HCT116 (cell line): ENCODE measurements around the gene DYNC2H1. TPM values are rescaled to one million over a fixed set of nuclear protein-coding genes. Genes with fewer than 3 reads are reported as not detected.

ENCODE experiments used
- ATAC-seq: fragments of 200-7000 bp; cut with Tn5 transposase; 2 replicates; pipeline ENCODE4 v1.9.1; 2020; ENCODE audit warnings: mild to moderate bottlenecking, moderate library complexity
- BruUV-seq: library from RNA; stranded (reverse); fragments of 400-500 nt; replicated peaks from 2 replicates; lab custom pipeline; 2021; lab: Mats Ljungman, UMichigan
- CTCF ChIA-PET: fragments of 300-600 bp; sonication (Branson Sonifier 250); formaldehyde crosslinking; loops from one replicate; lab custom pipeline; 2021; ENCODE audit warnings: antibody characterized with exemption; lab: Charles Lee
- POLR2A ChIA-PET: fragments of 300-600, 350-600 bp; sonication (Branson Sonifier 250); formaldehyde crosslinking; loops from one replicate; lab custom pipeline; 2021; ENCODE audit warnings: antibody characterized with exemption; lab: Charles Lee
- RAD21 ChIA-PET, 2 experiments: fragments of 300-600 bp; sonication (Branson Sonifier 250); formaldehyde crosslinking; loops; one replicate each; lab custom pipeline; 2023; ENCODE audit warnings: low total read pairs in 2 of 2; ENCODE audit not compliant: uncharacterized antibody in 2 of 2, unreplicated experiment in 2 of 2, low non-redundant PET in 1 of 2; lab: Charles Lee
- DNase-seq: peaks from one replicate; pipeline ENCODE4 v3.0.0-alpha.2; 2010; ENCODE audit warnings: low read depth, low spot score
- H2AFZ ChIP-seq: fragments of 200-600 bp; shearing (Covaris generic), sonication (generic); 2 replicates; pipeline ENCODE4 v1.6.1; 2017; ENCODE audit warnings: low read depth, mixed run types, mixed read lengths, antibody characterized with exemption, low read length; ENCODE audit not compliant: poor library complexity, severe bottlenecking
- H3K27ac ChIP-seq: 2 replicates; pipeline ENCODE4 v1.5.1; 2012; ENCODE audit warnings: low read depth, low read length
- H3K27me3 ChIP-seq: fragments of 200-600 bp; sonication (generic); 2 replicates; pipeline ENCODE4 v1.6.1; 2016; ENCODE audit warnings: mixed run types, low read length, mixed read lengths; ENCODE audit not compliant: insufficient read depth
- H3K36me3 ChIP-seq, 2 experiments: fragments of 200-500 bp in 1 of 2; fragments of 200-600 bp in 1 of 2; sonication (Bioruptor generic) in 1 of 2; sonication (generic) in 1 of 2; 2 replicates each; pipeline versions ENCODE4 v1.5.1 to v1.6.1; 2014 to 2016; ENCODE audit warnings: low read length in 2 of 2, inconsistent platforms in 1 of 2, mixed read lengths in 1 of 2, mixed run types in 1 of 2; ENCODE audit not compliant: insufficient read depth in 2 of 2, control insufficient read depth in 1 of 2
- H3K4me1 ChIP-seq, 2 experiments: fragments of 200-600 bp in 1 of 2; sonication (generic) in 1 of 2; 2 replicates each; pipeline versions ENCODE4 v1.5.1 to v1.6.1; 2012 to 2017; ENCODE audit warnings: low read length in 2 of 2, inconsistent platforms in 1 of 2, mild to moderate bottlenecking in 1 of 2, mixed read lengths in 1 of 2, mixed run types in 1 of 2, moderate library complexity in 1 of 2; ENCODE audit not compliant: insufficient read depth in 2 of 2, control insufficient read depth in 1 of 2
- H3K4me2 ChIP-seq: fragments of 200-600 bp; sonication (generic); 2 replicates; pipeline ENCODE4 v1.6.1; 2017; ENCODE audit warnings: mixed run types, low read length, mixed read lengths
- H3K4me3 ChIP-seq, 2 experiments: fragments of 200-600 bp in 1 of 2; sonication (generic) in 1 of 2; replicated peaks in 1 of 2; 2 replicates each; pipeline ENCODE4 v1.5.1; 2011 to 2016; ENCODE audit warnings: low read length in 2 of 2, control low read depth in 1 of 2, low read depth in 1 of 2, mild to moderate bottlenecking in 1 of 2, mixed read lengths in 1 of 2, mixed run types in 1 of 2
- H3K79me2 ChIP-seq: fragments of 200-600 bp; sonication (generic); 2 replicates; pipeline ENCODE4 v1.6.1; 2017; ENCODE audit warnings: mild to moderate bottlenecking, mixed run types, low read length, moderate library complexity, mixed read lengths; ENCODE audit not compliant: insufficient read depth
- H3K9ac ChIP-seq: fragments of 200-600 bp; sonication (generic); 2 replicates; pipeline ENCODE4 v1.6.1; 2016; ENCODE audit warnings: low read length, mixed read lengths
- H3K9me2 ChIP-seq: fragments of 200-600 bp; sonication (generic), shearing (Covaris generic); 2 replicates; pipeline ENCODE4 v1.6.1; 2017; ENCODE audit warnings: mixed run types, mild to moderate bottlenecking, moderate library complexity; ENCODE audit not compliant: insufficient read depth
- H3K9me3 ChIP-seq, 2 experiments: fragments of 200-500 bp in 1 of 2; fragments of 200-600 bp in 1 of 2; sonication (Bioruptor generic) in 1 of 2; sonication (generic) in 1 of 2; 2 replicates each; pipeline ENCODE4 v1.6.1; 2014 to 2017; ENCODE audit warnings: low read length in 2 of 2, mixed read lengths in 2 of 2, inconsistent platforms in 1 of 2, low read depth in 1 of 2, mild to moderate bottlenecking in 1 of 2, mixed run types in 1 of 2, moderate library complexity in 1 of 2; ENCODE audit not compliant: control insufficient read depth in 1 of 2, insufficient read depth in 1 of 2
- H4K20me1 ChIP-seq: fragments of 200-600 bp; sonication (generic), shearing (Covaris generic); 2 replicates; pipeline ENCODE4 v1.6.1; 2017; ENCODE audit warnings: mixed run types, mild to moderate bottlenecking, moderate library complexity; ENCODE audit not compliant: insufficient read depth
- ATF3 ChIP-seq: IDR thresholded peaks from 2 replicates; pipeline ENCODE4 v1.6.1; 2012
- CBX3 ChIP-seq: IDR thresholded peaks from 2 replicates; pipeline ENCODE4 v1.6.1; 2012; ENCODE audit warnings: low read depth
- CTCF ChIP-seq, 3 experiments: fragments of 200-600 bp in 1 of 3; sonication (generic) in 1 of 3; IDR thresholded peaks in 2 of 3; conservative IDR thresholded peaks in 1 of 3; 2 replicates each; pipeline ENCODE4 v1.5.1; 2012 to 2017; ENCODE audit warnings: low read depth in 2 of 3, low read length in 2 of 3, antibody characterized with exemption in 1 of 3, borderline replicate concordance in 1 of 3, control low read depth in 1 of 3, mild to moderate bottlenecking in 1 of 3, mixed read lengths in 1 of 3, mixed run types in 1 of 3, moderate library complexity in 1 of 3; ENCODE audit not compliant: insufficient read depth in 1 of 3
- EGR1 ChIP-seq: IDR thresholded peaks from 2 replicates; pipeline ENCODE4 v1.6.1; 2012; ENCODE audit warnings: low read depth
- EZH2phosphoT487 ChIP-seq: fragments of 200-600 bp; IDR thresholded peaks from 2 replicates; pipeline ENCODE4 v1.6.1; 2018; ENCODE audit warnings: antibody characterized with exemption, borderline replicate concordance
- FOSL1 ChIP-seq: IDR thresholded peaks from 2 replicates; pipeline ENCODE4 v1.6.1; 2012; ENCODE audit warnings: low read depth
- JUND ChIP-seq: IDR thresholded peaks from 2 replicates; pipeline ENCODE4 v1.6.1; 2012
- POLR2A ChIP-seq: IDR thresholded peaks from 2 replicates; pipeline ENCODE4 v1.7.0; 2011; ENCODE audit warnings: borderline replicate concordance; ENCODE audit not compliant: insufficient read depth, insufficient read length; ENCODE audit errors: extremely low read depth
- POLR2AphosphoS5 ChIP-seq: IDR thresholded peaks from 2 replicates; pipeline ENCODE4 v1.6.1; 2011; ENCODE audit warnings: mild to moderate bottlenecking, low read depth, low read length, moderate library complexity
- RAD21 ChIP-seq: IDR thresholded peaks from 2 replicates; pipeline ENCODE4 v1.6.1; 2012; ENCODE audit warnings: low read depth, mild to moderate bottlenecking
- SIN3A ChIP-seq: IDR thresholded peaks from 2 replicates; pipeline ENCODE4 v1.6.1; 2012; ENCODE audit warnings: low read depth
- SRF ChIP-seq: IDR thresholded peaks from 2 replicates; pipeline ENCODE4 v1.6.1; 2012; ENCODE audit warnings: low read depth
- TCF7L2 ChIP-seq: IDR thresholded peaks from 2 replicates; pipeline ENCODE4 v1.7.0; 2011; ENCODE audit warnings: borderline replicate concordance, inconsistent platforms; ENCODE audit not compliant: insufficient read depth, insufficient read length; ENCODE audit errors: extremely low read depth
- YY1 ChIP-seq: IDR thresholded peaks from 2 replicates; pipeline ENCODE4 v1.6.1; 2011; ENCODE audit warnings: low read length, low read depth, moderate library complexity, mild to moderate bottlenecking; ENCODE audit not compliant: insufficient replicate concordance; ENCODE audit errors: extremely low read depth
- ZFX ChIP-seq: fragments of 450-650 bp; IDR thresholded peaks from 2 replicates; pipeline ENCODE4 v1.6.1; 2017
- ZNF274 ChIP-seq: fragments of 200-500 bp; sonication (Bioruptor generic); IDR thresholded peaks from 2 replicates; pipeline ENCODE4 v1.6.1; 2014; ENCODE audit warnings: mild to moderate bottlenecking, low read depth, low read length, inconsistent platforms
- intact Hi-C: fragments of 100-400 bp; cut with micrococcal nuclease; formaldehyde crosslinking; loops from 2 replicates; pipeline ENCODE4 v1.10.0; 2022
- total RNA-seq: library from RNA; stranded (reverse); gene quantifications from one replicate; pipeline ENCODE4 v1.2.1, GENCODE V29; 2021; ENCODE audit not compliant: unreplicated experiment
- TF ChIP-seq, protein P1 (sequence below): IDR thresholded peaks from 2 replicates; pipeline ENCODE4 v1.6.1; 2011; ENCODE audit warnings: mild to moderate bottlenecking, low read length, moderate library complexity; ENCODE audit not compliant: insufficient replicate concordance; ENCODE audit errors: extremely low read depth

Gene DYNC2H1
- total RNA-seq, 1 experiment from 2014 or later, result 1.5 TPM

DNA sequence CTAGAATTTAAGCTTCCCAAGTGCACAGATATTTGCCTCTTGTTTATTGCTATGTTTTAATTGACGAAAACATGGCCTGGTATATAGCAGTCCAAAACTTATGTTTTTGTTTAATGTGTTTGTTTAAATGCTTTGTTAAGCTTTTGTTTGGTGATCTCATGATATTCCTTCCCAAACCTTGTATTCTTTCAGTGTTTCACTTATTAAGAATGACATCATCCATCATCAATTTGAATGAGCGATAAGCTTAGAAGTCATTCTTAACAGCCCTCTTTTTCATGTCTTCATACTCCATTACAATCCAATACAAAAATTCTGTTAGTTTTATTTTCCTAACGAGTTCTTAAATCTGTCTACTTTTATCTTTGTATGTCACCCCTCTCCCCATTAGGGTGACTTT, 206.0 kb downstream of the DYNC2H1 start:
- no peak overlapping the region for H2AFZ ChIP-seq
- RAD21 ChIA-PET, result no interaction called here
- intact Hi-C loops, result no loop called here
- TF ChIP-seq EGR1 (no peak), EZH2phosphoT487 (no peak), ZFX (no peak), RAD21 (no peak), CBX3 (no peak)
- TF ChIP-seq, all 23 proteins: peak for 0
- Histone ChIP-seq H3K9ac (no peak overlapping the region), H3K27me3 (no peaks in the 10 kb centered on the region), H3K4me2 (no peak overlapping the region), H4K20me1 (no peaks in the 10 kb centered on the region), H3K9me3 (no peaks in the 10 kb centered on the region), H3K36me3 (no peaks in the 10 kb centered on the region), H3K79me2 (no peaks in the 10 kb centered on the region), H3K27ac (no peak overlapping the region), H3K4me1 (no peaks in the 10 kb centered on the region), H3K4me3 (no peak overlapping the region), H3K9me2 (no peaks in the 10 kb centered on the region)
- BruUV-seq, result no TSS peak
- POLR2A ChIA-PET, result no interaction called here
- ATAC-seq (no peak), DNase-seq (no peak)
- CTCF ChIA-PET, result no interaction called here

DNA sequence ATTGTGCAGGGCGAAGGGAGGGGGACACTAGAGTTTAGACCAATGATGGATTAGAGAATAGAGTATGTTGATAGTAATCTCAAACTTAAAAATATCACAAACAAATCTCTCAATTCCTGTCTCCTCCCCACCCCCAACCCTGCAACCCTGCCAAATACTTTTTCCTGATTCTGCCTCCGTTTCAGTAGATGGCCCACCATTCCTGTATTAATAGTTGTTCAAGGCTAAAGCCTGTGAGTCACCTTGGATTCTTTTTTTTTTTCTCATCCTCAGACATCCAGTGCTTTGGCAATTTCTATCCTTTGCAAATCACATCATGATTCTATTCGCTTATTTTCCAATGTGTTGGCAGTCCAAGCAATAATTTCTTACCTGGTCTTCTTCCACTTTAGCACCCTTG, 207.9 kb downstream of the DYNC2H1 start:
- H2AFZ ChIP-seq, result no peak overlapping the region
- no peaks in the 10 kb centered on the region for H3K9me2 ChIP-seq
- no peak for ATAC-seq
- TF ChIP-seq ATF3, result no peak
- TF ChIP-seq YY1, result no peak
- no peak for TF ChIP-seq SIN3A
- TF ChIP-seq FOSL1, result no peak
- no peak for TF ChIP-seq EGR1
- TF ChIP-seq RAD21, result no peak
- no peak for TF ChIP-seq ZNF274
- TF ChIP-seq CBX3, result no peak
- TF ChIP-seq, protein P1, sequence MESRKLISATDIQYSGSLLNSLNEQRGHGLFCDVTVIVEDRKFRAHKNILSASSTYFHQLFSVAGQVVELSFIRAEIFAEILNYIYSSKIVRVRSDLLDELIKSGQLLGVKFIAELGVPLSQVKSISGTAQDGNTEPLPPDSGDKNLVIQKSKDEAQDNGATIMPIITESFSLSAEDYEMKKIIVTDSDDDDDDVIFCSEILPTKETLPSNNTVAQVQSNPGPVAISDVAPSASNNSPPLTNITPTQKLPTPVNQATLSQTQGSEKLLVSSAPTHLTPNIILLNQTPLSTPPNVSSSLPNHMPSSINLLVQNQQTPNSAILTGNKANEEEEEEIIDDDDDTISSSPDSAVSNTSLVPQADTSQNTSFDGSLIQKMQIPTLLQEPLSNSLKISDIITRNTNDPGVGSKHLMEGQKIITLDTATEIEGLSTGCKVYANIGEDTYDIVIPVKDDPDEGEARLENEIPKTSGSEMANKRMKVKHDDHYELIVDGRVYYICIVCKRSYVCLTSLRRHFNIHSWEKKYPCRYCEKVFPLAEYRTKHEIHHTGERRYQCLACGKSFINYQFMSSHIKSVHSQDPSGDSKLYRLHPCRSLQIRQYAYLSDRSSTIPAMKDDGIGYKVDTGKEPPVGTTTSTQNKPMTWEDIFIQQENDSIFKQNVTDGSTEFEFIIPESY, result no peak
- TF ChIP-seq CTCF (IDR thresholded peaks at IDR 0.05 in 2 of 3, conservative IDR thresholded peaks at IDR 0.05 in 1 of 3; ENCODE audit: borderline replicate concordance in 1 of 3, insufficient read depth in 1 of 3, low read depth in 2 of 3, low read length in 2 of 3), result no peak
- no peak for TF ChIP-seq POLR2AphosphoS5
- TF ChIP-seq JUND, result no peak
- no peak for TF ChIP-seq SRF
- no peak for TF ChIP-seq POLR2A
- TF ChIP-seq TCF7L2, result no peak
- POLR2A ChIA-PET, result no interaction called here
- H3K36me3 ChIP-seq, result no peaks in the 10 kb centered on the region
- RAD21 ChIA-PET, result no interaction called here
- BruUV-seq, result no TSS peak
- no peaks in the 10 kb centered on the region for H3K4me1 ChIP-seq
- H3K79me2 ChIP-seq, result no peaks in the 10 kb centered on the region
- no peak overlapping the region for H3K4me2 ChIP-seq
- intact Hi-C loops, result no loop called here
- no peaks in the 10 kb centered on the region for H3K27me3 ChIP-seq
- H3K9ac ChIP-seq, result no peak overlapping the region
- H4K20me1 ChIP-seq, result no peaks in the 10 kb centered on the region
- no peak overlapping the region for H3K27ac ChIP-seq
- no peak for DNase-seq
- no peaks in the 10 kb centered on the region for H3K9me3 ChIP-seq
- CTCF ChIA-PET, result no interaction called here
- no peak overlapping the region for H3K4me3 ChIP-seq
